PC-9 (cell line): ENCODE data around the gene KITLG.

Experiments used
- EZH2 ChIP-seq: fragments of 200-600 bp; sonication (generic); IDR thresholded peaks from 2 replicates; pipeline ENCODE4 v1.8.0; 2017; ENCODE audit warnings: antibody characterized with exemption, low read depth
- TF ChIP-seq, protein P1 (sequence below): fragments of 200-600 bp; sonication (generic); conservative IDR thresholded peaks from 2 replicates; pipeline ENCODE4 v1.6.1; 2017; ENCODE audit warnings: mixed run types, antibody characterized with exemption, mild to moderate bottlenecking, moderate library complexity

DNA sequence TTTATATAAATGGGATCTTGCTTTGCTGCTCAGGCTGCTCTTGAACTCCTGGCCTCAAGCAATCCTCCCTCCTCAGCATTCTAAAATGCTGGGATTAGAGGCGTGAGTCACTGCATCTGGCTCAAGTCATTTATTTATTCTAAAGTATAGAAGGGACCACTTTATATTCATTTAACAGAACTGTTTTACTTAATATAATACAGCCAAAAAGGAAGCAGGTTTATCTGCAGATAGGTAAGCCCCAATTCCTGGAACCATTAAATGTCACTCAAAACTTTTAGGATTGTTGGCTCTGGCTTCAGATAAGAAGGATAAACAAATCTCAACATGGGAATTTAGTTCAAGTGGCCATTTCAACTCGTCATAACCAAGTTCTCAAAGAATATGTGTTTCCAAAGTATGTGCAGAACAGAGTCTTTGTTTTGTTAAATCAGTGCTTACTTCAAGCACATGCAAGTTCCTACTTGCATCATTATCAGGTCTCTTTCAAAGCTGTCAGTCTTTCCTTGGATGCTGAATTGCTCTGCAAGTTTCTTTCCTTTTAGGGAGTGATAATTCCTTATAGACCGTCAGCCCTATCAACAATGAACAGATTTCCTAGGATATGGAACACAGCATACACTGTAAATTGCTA is 60.4 kb downstream of the KITLG start:
- TF ChIP-seq, protein P1, sequence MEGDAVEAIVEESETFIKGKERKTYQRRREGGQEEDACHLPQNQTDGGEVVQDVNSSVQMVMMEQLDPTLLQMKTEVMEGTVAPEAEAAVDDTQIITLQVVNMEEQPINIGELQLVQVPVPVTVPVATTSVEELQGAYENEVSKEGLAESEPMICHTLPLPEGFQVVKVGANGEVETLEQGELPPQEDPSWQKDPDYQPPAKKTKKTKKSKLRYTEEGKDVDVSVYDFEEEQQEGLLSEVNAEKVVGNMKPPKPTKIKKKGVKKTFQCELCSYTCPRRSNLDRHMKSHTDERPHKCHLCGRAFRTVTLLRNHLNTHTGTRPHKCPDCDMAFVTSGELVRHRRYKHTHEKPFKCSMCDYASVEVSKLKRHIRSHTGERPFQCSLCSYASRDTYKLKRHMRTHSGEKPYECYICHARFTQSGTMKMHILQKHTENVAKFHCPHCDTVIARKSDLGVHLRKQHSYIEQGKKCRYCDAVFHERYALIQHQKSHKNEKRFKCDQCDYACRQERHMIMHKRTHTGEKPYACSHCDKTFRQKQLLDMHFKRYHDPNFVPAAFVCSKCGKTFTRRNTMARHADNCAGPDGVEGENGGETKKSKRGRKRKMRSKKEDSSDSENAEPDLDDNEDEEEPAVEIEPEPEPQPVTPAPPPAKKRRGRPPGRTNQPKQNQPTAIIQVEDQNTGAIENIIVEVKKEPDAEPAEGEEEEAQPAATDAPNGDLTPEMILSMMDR: no peak
- TF ChIP-seq EZH2: no peak
